H7 (cell line): Measurements from ENCODE around the gene XRCC1. TPM values are rescaled to one million over a fixed set of nuclear protein-coding genes. Genes with fewer than 3 reads are reported as not detected.
"Not testable (repeated sequence)": the region's sequence is repeated elsewhere in the genome, so short reads cannot be mapped to it uniquely, and the experiment has no call there.

ENCODE experiments used
- DNase-seq: peaks from one replicate; pipeline ENCODE4 v3.0.0; 2012
- H3K27me3 ChIP-seq: 2 replicates; pipeline ENCODE4 v1.6.0; 2011; ENCODE audit warnings: mild to moderate bottlenecking, low read length; ENCODE audit not compliant: control insufficient read depth, insufficient read depth
- H3K36me3 ChIP-seq: replicated peaks from 2 replicates; pipeline ENCODE4 v1.5.1; 2011; ENCODE audit warnings: low read length; ENCODE audit not compliant: control insufficient read depth, insufficient read depth
- H3K4me3 ChIP-seq: 2 replicates; pipeline ENCODE4 v1.5.1; 2011; ENCODE audit warnings: low read depth, mild to moderate bottlenecking, control low read depth, low read length, moderate library complexity; ENCODE audit not compliant: insufficient read depth
- total RNA-seq: library from RNA; depleted of rRNA; stranded (reverse); fragments of >200 nt; shearing (Covaris generic); gene quantifications from 2 replicates; pipeline ENCODE4 v1.2.3, GENCODE V29; 2014

Gene XRCC1
- total RNA-seq, 1 experiment from 2014 or later: 58.8 TPM

- Histone ChIP-seq H3K36me3 (peaks cover 10% of the 10 kb centered on the region), H3K27me3 (no peaks in the 10 kb centered on the region), H3K4me3 (no peak overlapping the region)
- DNase-seq: no peak
Observed at GRCh38 chr19:43594081-43594697, 18.9 kb upstream of the XRCC1 start.

- Histone ChIP-seq H3K4me3 (no peak overlapping the region), H3K27me3 (no peaks in the 10 kb centered on the region), H3K36me3 (peaks cover 12% of the 10 kb centered on the region)
- no peak for DNase-seq
Observed at GRCh38 chr19:43592800-43593350, 17.5 kb upstream of the XRCC1 start.

GRCh38 chr19:43591904-43592772 lies 16.8 kb upstream of the XRCC1 start:
- no peak for DNase-seq
- peaks cover 12% of the 10 kb centered on the region for H3K36me3 ChIP-seq
- no peaks in the 10 kb centered on the region for H3K27me3 ChIP-seq
- no peak overlapping the region for H3K4me3 ChIP-seq

- Histone ChIP-seq H3K27me3 (no peaks in the 10 kb centered on the region), H3K36me3 (peaks cover 12% of the 10 kb centered on the region), H3K4me3 (no peak overlapping the region)
- DNase-seq: no peak
Observed at GRCh38 chr19:43589678-43590077, 14.4 kb upstream of the XRCC1 start.

- H3K27me3 ChIP-seq: no peaks in the 10 kb centered on the region
- no peak for DNase-seq
- no peak overlapping the region for H3K4me3 ChIP-seq
- H3K36me3 ChIP-seq: peaks cover 12% of the 10 kb centered on the region
Observed at GRCh38 chr19:43589277-43589676, 13.9 kb upstream of the XRCC1 start.

- H3K36me3 ChIP-seq, H3K27me3 ChIP-seq, DNase-seq, H3K4me3 ChIP-seq: not testable (repeated sequence)
Observed at GRCh38 chr19:43587029-43587428, 11.7 kb upstream of the XRCC1 start.

GRCh38 chr19:43586346-43586745 lies 11.0 kb upstream of the XRCC1 start:
- no peak for DNase-seq
- no peaks in the 10 kb centered on the region for H3K27me3 ChIP-seq
- no peak overlapping the region for H3K4me3 ChIP-seq
- peaks cover 4% of the 10 kb centered on the region for H3K36me3 ChIP-seq

GRCh38 chr19:43584484-43584883 lies 9.2 kb upstream of the XRCC1 start:
- peaks cover 4% of the 10 kb centered on the region for H3K36me3 ChIP-seq
- no peak for DNase-seq
- no peaks in the 10 kb centered on the region for H3K27me3 ChIP-seq
- H3K4me3 ChIP-seq: no peak overlapping the region

GRCh38 chr19:43582495-43582894 lies 7.2 kb upstream of the XRCC1 start:
- no peak for DNase-seq
- Histone ChIP-seq H3K4me3 (no peak overlapping the region), H3K27me3 (no peaks in the 10 kb centered on the region), H3K36me3 (no peaks in the 10 kb centered on the region)

- Histone ChIP-seq H3K4me3 (no peak overlapping the region), H3K36me3 (no peaks in the 10 kb centered on the region), H3K27me3 (no peaks in the 10 kb centered on the region)
- no peak for DNase-seq
Observed at GRCh38 chr19:43581467-43581866, 6.1 kb upstream of the XRCC1 start.

GRCh38 chr19:43578787-43579186 lies 3.5 kb upstream of the XRCC1 start:
- no peaks in the 10 kb centered on the region for H3K36me3 ChIP-seq
- no peak for DNase-seq
- no peak overlapping the region for H3K4me3 ChIP-seq
- H3K27me3 ChIP-seq: no peaks in the 10 kb centered on the region

- no peak for DNase-seq
- peak overlapping the region; percentile 33 for H3K4me3 ChIP-seq
- peaks cover 1% of the 10 kb centered on the region; the same call in 1 of the 2 replicates for H3K36me3 ChIP-seq
- H3K27me3 ChIP-seq: no peaks in the 10 kb centered on the region
Observed at GRCh38 chr19:43575955-43576878, 890 bp upstream of the XRCC1 start.

GRCh38 chr19:43574424-43575155 lies 737 bp downstream of the XRCC1 start:
- Histone ChIP-seq H3K27me3 (no peaks in the 10 kb centered on the region), H3K4me3 (peak overlapping the region; percentile 67), H3K36me3 (peaks cover 1% of the 10 kb centered on the region)
- no peak for DNase-seq

GRCh38 chr19:43572171-43572588 lies 3.1 kb downstream of the XRCC1 start:
- H3K36me3 ChIP-seq: peaks cover 1% of the 10 kb centered on the region
- H3K27me3 ChIP-seq: no peaks in the 10 kb centered on the region
- H3K4me3 ChIP-seq: no peak overlapping the region
- no peak for DNase-seq
